SIG-M5 (cell line): ENCODE data around the gene SESTD1.

Source experiments
- DNase-seq: peaks from one replicate; lab custom pipeline; 2025; lab: John Stamatoyannopoulos, UW

Gene SESTD1

GRCh38 chr2:179184610-179185009, 80.0 kb downstream of the SESTD1 start:
- DNase-seq: no peak

- DNase-seq: no peak
Observed at GRCh38 chr2:179181002-179181401, 83.6 kb downstream of the SESTD1 start.

GRCh38 chr2:179180242-179180641, 84.4 kb downstream of the SESTD1 start:
- no peak for DNase-seq

GRCh38 chr2:179179719-179180118, 84.9 kb downstream of the SESTD1 start:
- no peak for DNase-seq

- DNase-seq: no peak
Observed at GRCh38 chr2:179177694-179178093, 86.9 kb downstream of the SESTD1 start.

GRCh38 chr2:179174240-179174639, 90.4 kb downstream of the SESTD1 start:
- DNase-seq: no peak

GRCh38 chr2:179172894-179173293, 91.7 kb downstream of the SESTD1 start:
- DNase-seq: no peak

- DNase-seq: no peak
Observed at GRCh38 chr2:179171371-179171770, 93.3 kb downstream of the SESTD1 start.

- no peak for DNase-seq
Observed at GRCh38 chr2:179170901-179171300, 93.7 kb downstream of the SESTD1 start.

- DNase-seq: no peak
Observed at GRCh38 chr2:179165356-179166000, 99.2 kb downstream of the SESTD1 start.

- no peak for DNase-seq
Observed at GRCh38 chr2:179141206-179141605, 123.4 kb downstream of the SESTD1 start.

GRCh38 chr2:179140571-179140970, 124.1 kb downstream of the SESTD1 start:
- no peak for DNase-seq

- no peak for DNase-seq
Observed at GRCh38 chr2:179139506-179139905, 125.1 kb downstream of the SESTD1 start.

GRCh38 chr2:179137200-179137759, 127.4 kb downstream of the SESTD1 start:
- no peak for DNase-seq

GRCh38 chr2:179133016-179133415, 131.6 kb downstream of the SESTD1 start:
- no peak for DNase-seq

- DNase-seq: no peak
Observed at GRCh38 chr2:179132076-179132475, 132.6 kb downstream of the SESTD1 start.

GRCh38 chr2:179130560-179130959, 134.1 kb downstream of the SESTD1 start:
- no peak for DNase-seq

GRCh38 chr2:179129574-179130238, 134.9 kb downstream of the SESTD1 start:
- no peak for DNase-seq

GRCh38 chr2:179125404-179125803, 139.2 kb downstream of the SESTD1 start:
- DNase-seq: no peak

- no peak for DNase-seq
Observed at GRCh38 chr2:179124282-179124681, 140.3 kb downstream of the SESTD1 start.

GRCh38 chr2:179123272-179123662, 141.4 kb downstream of the SESTD1 start:
- DNase-seq: no peak

GRCh38 chr2:179107737-179108136, 156.9 kb downstream of the SESTD1 start:
- DNase-seq: no peak

- no peak for DNase-seq
Observed at GRCh38 chr2:179106676-179107428, 157.8 kb downstream of the SESTD1 start.
